ENCODE measurements around the gene ETV4. TPM values are rescaled to one million over a fixed set of nuclear protein-coding genes. Genes with fewer than 3 reads are reported as not detected.

ETV4 gene
- total and polyA plus RNA-seq, 2 of the 13 experiments (the other 11 are each of a cell fraction or from before 2014, with no cell fraction given): 128 to 330 TPM

DNA sequence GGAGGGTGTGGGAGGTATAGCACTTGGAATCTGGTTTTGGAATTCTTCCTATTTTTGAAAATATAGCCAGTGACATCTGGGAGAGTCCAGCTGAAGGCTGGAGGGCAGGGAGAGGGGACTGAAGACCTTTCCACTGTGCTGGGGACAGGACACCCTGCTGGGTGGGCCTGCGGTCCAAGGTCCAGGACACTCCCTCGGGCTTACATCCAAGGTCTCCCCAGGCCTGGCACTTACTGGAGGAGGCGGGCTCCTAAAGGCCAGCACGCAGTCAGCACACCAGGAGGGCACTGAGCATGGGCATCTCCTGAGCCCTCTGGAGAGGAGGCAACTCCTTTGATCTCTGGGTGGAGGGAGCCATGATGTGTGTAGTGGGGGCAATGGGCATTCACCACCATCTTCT lies 35.5 kb upstream of the ETV4 start (continued):
- TF ChIP-seq, protein P1, sequence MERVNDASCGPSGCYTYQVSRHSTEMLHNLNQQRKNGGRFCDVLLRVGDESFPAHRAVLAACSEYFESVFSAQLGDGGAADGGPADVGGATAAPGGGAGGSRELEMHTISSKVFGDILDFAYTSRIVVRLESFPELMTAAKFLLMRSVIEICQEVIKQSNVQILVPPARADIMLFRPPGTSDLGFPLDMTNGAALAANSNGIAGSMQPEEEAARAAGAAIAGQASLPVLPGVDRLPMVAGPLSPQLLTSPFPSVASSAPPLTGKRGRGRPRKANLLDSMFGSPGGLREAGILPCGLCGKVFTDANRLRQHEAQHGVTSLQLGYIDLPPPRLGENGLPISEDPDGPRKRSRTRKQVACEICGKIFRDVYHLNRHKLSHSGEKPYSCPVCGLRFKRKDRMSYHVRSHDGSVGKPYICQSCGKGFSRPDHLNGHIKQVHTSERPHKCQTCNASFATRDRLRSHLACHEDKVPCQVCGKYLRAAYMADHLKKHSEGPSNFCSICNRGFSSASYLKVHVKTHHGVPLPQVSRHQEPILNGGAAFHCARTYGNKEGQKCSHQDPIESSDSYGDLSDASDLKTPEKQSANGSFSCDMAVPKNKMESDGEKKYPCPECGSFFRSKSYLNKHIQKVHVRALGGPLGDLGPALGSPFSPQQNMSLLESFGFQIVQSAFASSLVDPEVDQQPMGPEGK (CRISPR knock-in tag; IDR thresholded peaks at IDR 0.05): peak; percentile 92
- no peak for TF ChIP-seq ZFAT (CRISPR knock-in tag; conservative IDR thresholded peaks at IDR 0.05)
- peak; percentile 93 for TF ChIP-seq ZBTB7B (CRISPR knock-in tag; IDR thresholded peaks at IDR 0.05)
- TF ChIP-seq TCF7 (IDR thresholded peaks at IDR 0.05; ENCODE audit: low read depth): peak; percentile 18; the same call in 1 of the 2 replicates
- TF ChIP-seq HMG20A (CRISPR knock-in tag; IDR thresholded peaks at IDR 0.05; ENCODE audit: borderline replicate concordance): peak; percentile 50; the same call in 1 of the 2 replicates
- 0 out of 2 replicates have a peak, but pooled peaks have one; percentile 48 for TF ChIP-seq ZNF331 (CRISPR knock-in tag; IDR thresholded peaks at IDR 0.05)
- no peak for TF ChIP-seq ZNF850 (CRISPR knock-in tag; conservative IDR thresholded peaks at IDR 0.05)
- TF ChIP-seq, protein P2, sequence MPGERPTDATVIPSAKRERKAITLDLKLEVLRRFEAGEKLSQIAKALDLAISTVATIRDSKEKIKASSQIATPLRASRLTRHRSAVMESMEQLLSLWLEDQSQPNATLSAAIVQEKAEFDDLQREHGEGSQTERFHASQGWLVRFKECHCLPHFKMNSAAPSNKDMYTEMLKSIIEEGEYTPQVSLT (CRISPR knock-in tag; IDR thresholded peaks at IDR 0.05; ENCODE audit: borderline replicate concordance, low read depth): no peak
- TF ChIP-seq ZNF7 (CRISPR knock-in tag; IDR thresholded peaks at IDR 0.05): no peak
- TF ChIP-seq JUNB (CRISPR knock-in tag; IDR thresholded peaks at IDR 0.05; ENCODE audit: borderline replicate concordance): no peak
- 0 out of 2 replicates have a peak, but pooled peaks have one; percentile 22 for TF ChIP-seq ZNF768 (CRISPR knock-in tag; IDR thresholded peaks at IDR 0.05)
- no peak for TF ChIP-seq POGZ (CRISPR knock-in tag; IDR thresholded peaks at IDR 0.05)
- TF ChIP-seq, protein P3, sequence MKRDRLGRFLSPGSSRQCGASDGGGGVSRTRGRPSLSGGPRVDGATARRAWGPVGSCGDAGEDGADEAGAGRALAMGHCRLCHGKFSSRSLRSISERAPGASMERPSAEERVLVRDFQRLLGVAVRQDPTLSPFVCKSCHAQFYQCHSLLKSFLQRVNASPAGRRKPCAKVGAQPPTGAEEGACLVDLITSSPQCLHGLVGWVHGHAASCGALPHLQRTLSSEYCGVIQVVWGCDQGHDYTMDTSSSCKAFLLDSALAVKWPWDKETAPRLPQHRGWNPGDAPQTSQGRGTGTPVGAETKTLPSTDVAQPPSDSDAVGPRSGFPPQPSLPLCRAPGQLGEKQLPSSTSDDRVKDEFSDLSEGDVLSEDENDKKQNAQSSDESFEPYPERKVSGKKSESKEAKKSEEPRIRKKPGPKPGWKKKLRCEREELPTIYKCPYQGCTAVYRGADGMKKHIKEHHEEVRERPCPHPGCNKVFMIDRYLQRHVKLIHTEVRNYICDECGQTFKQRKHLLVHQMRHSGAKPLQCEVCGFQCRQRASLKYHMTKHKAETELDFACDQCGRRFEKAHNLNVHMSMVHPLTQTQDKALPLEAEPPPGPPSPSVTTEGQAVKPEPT (CRISPR knock-in tag; IDR thresholded peaks at IDR 0.05; ENCODE audit: low read depth): no peak
- TF ChIP-seq XRCC5 (optimal IDR thresholded peaks at IDR 0.05; ENCODE audit: low read length): peak; percentile 72
- no peak for TF ChIP-seq ZNF430 (CRISPR knock-in tag; IDR thresholded peaks at IDR 0.05)
- TF ChIP-seq NCOA2 (CRISPR knock-in tag; IDR thresholded peaks at IDR 0.05): peak; percentile 75
- no peak for TF ChIP-seq SYNCRIP (IDR thresholded peaks at IDR 0.05; ENCODE audit: insufficient read depth, low read depth, low read length)
- TF ChIP-seq ZNF678 (CRISPR knock-in tag; IDR thresholded peaks at IDR 0.05): no peak
- TF ChIP-seq ZSCAN31 (CRISPR knock-in tag; IDR thresholded peaks at IDR 0.05; ENCODE audit: low read depth): no peak
- TF ChIP-seq ATF7-NPFF (CRISPR knock-in tag; IDR thresholded peaks at IDR 0.05; ENCODE audit: low read depth): no peak
- TF ChIP-seq, protein P4, sequence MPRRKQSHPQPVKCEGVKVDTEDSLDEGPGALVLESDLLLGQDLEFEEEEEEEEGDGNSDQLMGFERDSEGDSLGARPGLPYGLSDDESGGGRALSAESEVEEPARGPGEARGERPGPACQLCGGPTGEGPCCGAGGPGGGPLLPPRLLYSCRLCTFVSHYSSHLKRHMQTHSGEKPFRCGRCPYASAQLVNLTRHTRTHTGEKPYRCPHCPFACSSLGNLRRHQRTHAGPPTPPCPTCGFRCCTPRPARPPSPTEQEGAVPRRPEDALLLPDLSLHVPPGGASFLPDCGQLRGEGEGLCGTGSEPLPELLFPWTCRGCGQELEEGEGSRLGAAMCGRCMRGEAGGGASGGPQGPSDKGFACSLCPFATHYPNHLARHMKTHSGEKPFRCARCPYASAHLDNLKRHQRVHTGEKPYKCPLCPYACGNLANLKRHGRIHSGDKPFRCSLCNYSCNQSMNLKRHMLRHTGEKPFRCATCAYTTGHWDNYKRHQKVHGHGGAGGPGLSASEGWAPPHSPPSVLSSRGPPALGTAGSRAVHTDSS (CRISPR knock-in tag; conservative IDR thresholded peaks at IDR 0.05): no peak
